Measurements from ENCODE around the gene SCGB3A1.

GRCh38 chr5:180620014-180620413, 28.7 kb upstream of the SCGB3A1 start:
- TF ChIP-seq YY1 (IDR thresholded peaks at IDR 0.05; ENCODE audit: insufficient read depth, insufficient read length) (no peak), ZNF274 (IDR thresholded peaks at IDR 0.05; ENCODE audit: low read depth, low read length) (no peak)
